ENCODE data around the gene NTRK2.

The NTRK2 gene

GRCh38 chr9:84819491-84819991 lies 150.0 kb downstream of the NTRK2 start:
- no peak for DNase-seq (ENCODE audit: low read depth)

GRCh38 chr9:84821431-84821830 lies 151.9 kb downstream of the NTRK2 start:
- no peak for DNase-seq (ENCODE audit: low read depth)

GRCh38 chr9:84822589-84823233 lies 153.2 kb downstream of the NTRK2 start:
- DNase-seq (ENCODE audit: low read depth), result no peak

- DNase-seq (ENCODE audit: low read depth), result no peak
These were observed 154.1 kb downstream of the NTRK2 start for GRCh38 chr9:84823421-84824271.

- DNase-seq (ENCODE audit: low read depth), result no peak
These were observed 157.8 kb downstream of the NTRK2 start for GRCh38 chr9:84827216-84827765.

GRCh38 chr9:84828046-84828445 lies 158.5 kb downstream of the NTRK2 start:
- no peak for DNase-seq (ENCODE audit: low read depth)

GRCh38 chr9:84829471-84829870 lies 159.9 kb downstream of the NTRK2 start:
- DNase-seq (ENCODE audit: low read depth), result no peak

- no peak for DNase-seq (ENCODE audit: low read depth)
These were observed 160.6 kb downstream of the NTRK2 start for GRCh38 chr9:84829997-84830696.

- no peak for DNase-seq (ENCODE audit: low read depth)
These were observed 161.8 kb downstream of the NTRK2 start for GRCh38 chr9:84831377-84831776.

- no peak for DNase-seq (ENCODE audit: low read depth)
These were observed 162.9 kb downstream of the NTRK2 start for GRCh38 chr9:84832453-84832852.

- DNase-seq (ENCODE audit: low read depth), result no peak
These were observed 164.9 kb downstream of the NTRK2 start for GRCh38 chr9:84834426-84834825.

- no peak for DNase-seq (ENCODE audit: low read depth)
These were observed 166.2 kb downstream of the NTRK2 start for GRCh38 chr9:84835745-84836144.

GRCh38 chr9:84838879-84839278 lies 169.3 kb downstream of the NTRK2 start:
- DNase-seq (ENCODE audit: low read depth), result no peak

GRCh38 chr9:84839541-84839940 lies 170.0 kb downstream of the NTRK2 start:
- DNase-seq (ENCODE audit: low read depth), result no peak

GRCh38 chr9:84841931-84842330 lies 172.4 kb downstream of the NTRK2 start:
- DNase-seq (ENCODE audit: low read depth), result no peak

- DNase-seq (ENCODE audit: low read depth), result no peak
These were observed 173.8 kb downstream of the NTRK2 start for GRCh38 chr9:84843175-84843824.

- no peak for DNase-seq (ENCODE audit: low read depth)
These were observed 176.7 kb downstream of the NTRK2 start for GRCh38 chr9:84845956-84846900.

GRCh38 chr9:84846906-84847305 lies 177.4 kb downstream of the NTRK2 start:
- no peak for DNase-seq (ENCODE audit: low read depth)

- no peak for DNase-seq (ENCODE audit: low read depth)
These were observed 179.5 kb downstream of the NTRK2 start for GRCh38 chr9:84849049-84849448.

- DNase-seq (ENCODE audit: low read depth), result no peak
These were observed 181.4 kb downstream of the NTRK2 start for GRCh38 chr9:84850830-84851392.
